Upper lobe of left lung (tissue), 4 donors: ENCODE measurements around the gene MCMBP.

Experiments
- EP300 ChIP-seq, 4 donors: sonication (generic); formaldehyde crosslinking; IDR thresholded peaks; one replicate each; pipeline ENCODE4 v1.5.1; 2017; ENCODE audit warnings: antibody characterized with exemption in 4 of 4, control low read depth in 2 of 4
- POLR2A ChIP-seq, 4 donors: fragments of 450-650 bp; IDR thresholded peaks; one replicate each; pipeline ENCODE4 v1.5.1; 2016 to 2017; ENCODE audit warnings: antibody characterized with exemption in 4 of 4, mild to moderate bottlenecking in 2 of 4
- POLR2AphosphoS5 ChIP-seq, 2 donors: sonication (generic); formaldehyde crosslinking; IDR thresholded peaks; one replicate each; pipeline ENCODE4 v1.5.1; 2017; ENCODE audit warnings: antibody characterized with exemption in 2 of 2
- TF ChIP-seq, protein P1 (sequence below), 6 experiments: fragments of 450-650 bp in 4 of 6; fragments of 200-600 bp in 2 of 6; sonication (generic) in 2 of 6; IDR thresholded peaks; one replicate each; pipeline ENCODE4 v1.5.1; 2016 to 2019; ENCODE audit warnings: antibody characterized with exemption in 6 of 6

DNA sequence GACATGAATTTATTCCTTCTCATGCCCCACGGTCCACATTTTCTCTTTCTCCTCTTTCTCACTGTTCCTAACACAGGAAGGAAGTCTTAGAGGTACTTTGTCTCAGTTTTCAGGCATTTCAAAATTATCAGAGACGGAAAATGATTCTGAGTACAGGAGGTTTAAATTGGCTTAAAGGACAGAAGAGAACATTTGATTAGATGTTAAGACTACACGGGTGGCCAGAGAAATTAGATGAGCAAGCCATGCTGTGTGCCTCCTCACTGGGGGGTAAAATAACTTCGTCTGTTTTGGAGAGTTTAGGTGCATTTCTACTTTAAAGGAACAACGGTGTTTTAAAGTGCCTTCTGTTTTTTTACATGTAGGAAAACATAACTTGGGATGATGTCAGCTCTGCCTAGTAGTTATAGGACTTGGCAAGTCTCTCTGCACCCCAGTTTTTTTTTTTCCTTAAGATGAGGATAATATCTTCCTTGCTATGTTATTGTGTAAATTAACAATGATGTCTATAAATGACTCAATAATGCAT, 66.9 kb downstream of the MCMBP start:
- TF ChIP-seq, protein P1, sequence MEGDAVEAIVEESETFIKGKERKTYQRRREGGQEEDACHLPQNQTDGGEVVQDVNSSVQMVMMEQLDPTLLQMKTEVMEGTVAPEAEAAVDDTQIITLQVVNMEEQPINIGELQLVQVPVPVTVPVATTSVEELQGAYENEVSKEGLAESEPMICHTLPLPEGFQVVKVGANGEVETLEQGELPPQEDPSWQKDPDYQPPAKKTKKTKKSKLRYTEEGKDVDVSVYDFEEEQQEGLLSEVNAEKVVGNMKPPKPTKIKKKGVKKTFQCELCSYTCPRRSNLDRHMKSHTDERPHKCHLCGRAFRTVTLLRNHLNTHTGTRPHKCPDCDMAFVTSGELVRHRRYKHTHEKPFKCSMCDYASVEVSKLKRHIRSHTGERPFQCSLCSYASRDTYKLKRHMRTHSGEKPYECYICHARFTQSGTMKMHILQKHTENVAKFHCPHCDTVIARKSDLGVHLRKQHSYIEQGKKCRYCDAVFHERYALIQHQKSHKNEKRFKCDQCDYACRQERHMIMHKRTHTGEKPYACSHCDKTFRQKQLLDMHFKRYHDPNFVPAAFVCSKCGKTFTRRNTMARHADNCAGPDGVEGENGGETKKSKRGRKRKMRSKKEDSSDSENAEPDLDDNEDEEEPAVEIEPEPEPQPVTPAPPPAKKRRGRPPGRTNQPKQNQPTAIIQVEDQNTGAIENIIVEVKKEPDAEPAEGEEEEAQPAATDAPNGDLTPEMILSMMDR (IDR thresholded peaks at IDR 0.05): no peak
- TF ChIP-seq POLR2A (IDR thresholded peaks at IDR 0.05) (no peak), POLR2AphosphoS5 (IDR thresholded peaks at IDR 0.05) (no peak), EP300 (IDR thresholded peaks at IDR 0.05) (no peak)
